NCI-H2171 (cell line): ENCODE measurements around the gene ARHGEF40.

ENCODE experiments used
- DNase-seq: peaks from one replicate; lab custom pipeline; 2025; lab: John Stamatoyannopoulos, UW

ARHGEF40 gene

GRCh38 chr14:21121122-21121521 lies 51.0 kb downstream of the ARHGEF40 start:
- no peak for DNase-seq

DNA sequence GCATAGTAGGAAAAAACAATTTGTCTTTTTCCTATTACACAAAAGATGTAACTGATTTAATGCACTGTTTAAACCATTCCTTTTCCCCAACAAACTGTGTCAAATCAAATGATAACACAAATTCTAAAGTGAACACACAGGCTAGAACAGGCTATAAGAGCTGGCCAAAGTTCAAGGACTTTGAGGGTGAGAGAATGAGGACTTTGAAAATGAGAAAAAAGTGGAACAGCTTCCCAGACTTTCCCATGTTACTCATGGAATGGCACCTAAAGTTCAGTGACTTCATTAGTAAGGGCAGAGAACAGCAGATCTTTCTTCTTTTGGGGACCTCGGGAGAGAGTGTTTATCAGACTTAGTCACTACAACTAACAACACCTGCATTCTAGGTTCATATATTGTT lies 53.3 kb downstream of the ARHGEF40 start:
- no peak for DNase-seq

- DNase-seq: no peak
Measured at GRCh38 chr14:21133901-21134300, 63.8 kb downstream of the ARHGEF40 start.

GRCh38 chr14:21136024-21136423 lies 65.9 kb downstream of the ARHGEF40 start:
- peak; percentile 17 for DNase-seq
